ENCODE results near the gene KDM7A.
"Not testable (repeated sequence)": the region's sequence is repeated elsewhere in the genome, so short reads cannot be mapped to it uniquely, and the experiment has no call there.

Gene KDM7A

GRCh38 chr7:140156460-140157080, 20.2 kb downstream of the KDM7A start:
- no peak for DNase-seq (ENCODE audit: low read depth)

GRCh38 chr7:140155428-140155827, 21.4 kb downstream of the KDM7A start:
- no peak for DNase-seq (ENCODE audit: low read depth)

DNA sequence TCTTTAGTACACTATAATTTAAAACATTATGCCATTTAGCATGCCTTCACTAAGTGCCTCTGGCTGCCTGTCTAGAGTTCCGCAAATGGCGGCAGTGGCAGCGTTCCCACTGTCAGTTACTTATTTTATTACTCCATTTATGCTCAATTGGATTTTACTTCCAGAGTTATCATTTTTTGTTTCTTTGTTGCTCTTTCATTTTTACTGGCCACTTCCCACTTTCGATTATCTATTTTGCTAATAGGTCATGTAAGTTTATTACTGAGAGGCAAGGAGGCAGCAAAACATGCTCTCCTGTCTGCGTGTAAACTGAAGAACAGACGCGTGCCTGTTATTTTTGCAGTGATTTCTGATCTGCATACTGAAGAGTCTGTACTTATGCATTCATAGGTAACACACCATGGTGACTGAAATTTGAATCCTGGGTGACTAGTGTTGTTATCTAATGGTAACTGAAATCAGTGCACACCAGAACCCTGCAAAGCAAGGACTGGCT, 23.1 kb downstream of the KDM7A start:
- no peak for DNase-seq (ENCODE audit: low read depth)

GRCh38 chr7:140146574-140146973, 30.2 kb downstream of the KDM7A start:
- DNase-seq (ENCODE audit: low read depth) = no peak

DNA sequence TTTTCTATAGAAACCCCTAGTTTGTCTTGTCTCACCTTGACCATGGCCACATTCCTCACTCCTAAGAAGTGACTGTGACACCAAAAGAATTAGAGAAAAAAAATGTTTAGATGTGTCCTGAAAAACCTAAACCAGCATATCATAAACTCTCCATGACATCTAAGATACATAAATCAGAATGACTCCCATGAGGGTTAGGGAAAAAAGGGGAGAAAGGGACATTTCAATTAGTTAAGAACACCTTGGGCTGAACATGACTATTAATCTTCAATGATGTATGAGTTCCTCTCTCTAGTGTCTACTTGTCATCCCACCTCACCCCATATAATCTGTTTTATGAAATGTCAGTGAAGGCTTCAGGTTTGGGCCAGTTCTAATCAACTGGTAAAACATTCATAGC, 31.1 kb downstream of the KDM7A start:
- DNase-seq (ENCODE audit: low read depth) = no peak

DNA sequence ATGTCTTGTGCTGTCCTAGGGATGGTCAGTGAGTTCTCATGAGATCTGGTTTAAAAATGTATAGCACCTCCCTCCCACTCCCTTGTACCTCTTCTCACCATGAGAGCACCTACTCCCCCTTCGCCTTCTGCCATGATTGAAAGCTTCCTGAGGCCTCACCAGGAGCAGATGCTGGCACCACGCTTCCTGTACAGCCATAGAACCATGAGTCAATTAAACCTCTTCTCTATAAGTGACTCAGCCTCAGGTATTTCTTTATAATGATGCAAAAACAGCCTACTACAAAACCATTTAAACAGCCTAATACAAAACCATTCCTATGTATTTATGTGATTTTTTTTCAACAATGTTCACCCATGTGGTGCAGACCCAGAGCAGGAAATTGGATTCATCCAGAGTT, 32.0 kb downstream of the KDM7A start:
- no peak for DNase-seq (ENCODE audit: low read depth)

DNA sequence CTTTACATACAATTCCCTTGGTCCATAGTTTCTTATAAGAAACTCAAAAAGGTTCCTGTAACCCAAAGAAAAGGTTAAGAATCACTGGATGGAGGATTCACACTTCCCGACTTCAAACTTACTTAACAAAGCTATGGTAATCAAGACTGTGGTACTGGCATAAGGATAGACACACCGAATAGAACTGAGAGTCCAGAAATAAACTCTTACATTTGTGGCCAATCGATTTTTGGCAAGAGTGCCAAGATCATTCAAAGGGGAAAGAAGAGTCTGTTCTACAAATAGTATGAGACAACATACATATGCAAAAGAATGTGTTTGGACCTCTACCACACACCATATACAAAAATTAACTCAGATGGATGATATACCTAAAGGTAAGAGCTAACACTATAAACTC, 32.8 kb downstream of the KDM7A start:
- DNase-seq (ENCODE audit: low read depth) = no peak

DNA sequence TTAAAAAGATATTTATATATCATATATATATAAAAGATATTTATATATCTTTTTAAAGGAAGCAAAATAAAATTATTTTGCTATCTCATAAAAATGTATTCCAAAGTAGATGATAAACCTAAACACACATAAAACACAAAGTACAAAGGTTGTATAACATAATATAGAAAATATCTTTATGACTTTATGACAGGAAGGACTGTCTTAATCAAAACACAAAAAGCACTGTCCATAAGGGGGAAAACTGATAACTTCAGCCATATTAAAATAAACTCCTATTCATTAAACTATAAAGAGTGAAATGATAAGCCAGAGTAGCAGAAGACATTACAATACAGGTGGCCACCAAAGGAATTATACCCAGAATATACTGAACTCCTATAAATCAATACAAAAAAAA, 34.8 kb downstream of the KDM7A start:
- DNase-seq (ENCODE audit: low read depth) = no peak

DNA sequence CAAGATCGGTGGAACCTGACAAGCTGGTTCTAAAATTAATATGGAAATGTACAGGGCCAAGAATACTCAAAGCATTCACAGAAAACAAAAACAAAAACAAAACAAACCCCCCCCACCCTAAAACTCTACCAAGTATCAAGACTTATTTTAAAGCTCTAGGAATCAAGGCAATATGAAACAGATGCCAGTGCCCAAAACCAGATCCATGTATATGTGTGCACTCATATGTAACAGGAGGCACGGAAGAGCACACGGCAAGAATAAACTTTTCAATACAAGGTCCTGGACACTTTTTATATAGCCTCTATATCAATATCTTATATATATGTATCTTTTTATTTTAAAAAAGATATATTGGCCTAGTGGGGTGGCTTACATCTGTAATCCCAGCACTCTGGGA, 35.5 kb downstream of the KDM7A start:
- no peak for DNase-seq (ENCODE audit: low read depth)

DNA sequence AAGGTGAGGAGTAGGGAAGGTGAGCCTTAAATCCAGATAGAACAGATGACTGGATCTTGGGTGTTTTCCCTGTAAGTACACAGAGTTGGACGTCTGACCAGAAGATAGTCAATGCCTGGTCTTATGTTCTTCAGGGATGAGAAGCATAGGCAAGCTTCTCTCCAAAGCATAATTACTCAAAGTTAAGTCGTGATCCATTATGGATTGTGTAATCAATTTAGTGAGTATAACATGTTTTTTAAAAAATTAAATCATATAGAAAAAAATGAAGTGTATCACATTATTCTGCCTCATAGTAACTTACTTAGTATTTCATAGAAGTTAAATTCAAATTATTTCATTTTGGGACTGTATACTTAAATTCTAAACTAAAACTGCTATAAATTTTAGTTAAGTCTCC, 39.7 kb downstream of the KDM7A start:
- no peak for DNase-seq (ENCODE audit: low read depth)

GRCh38 chr7:140136073-140136472, 40.7 kb downstream of the KDM7A start:
- no peak for DNase-seq (ENCODE audit: low read depth)

GRCh38 chr7:140134039-140134438, 42.7 kb downstream of the KDM7A start:
- DNase-seq (ENCODE audit: low read depth) = no peak

GRCh38 chr7:140127360-140128127, 49.2 kb downstream of the KDM7A start:
- no peak for DNase-seq (ENCODE audit: low read depth)

GRCh38 chr7:140126435-140127034, 50.2 kb downstream of the KDM7A start:
- no peak for DNase-seq (ENCODE audit: low read depth)

DNA sequence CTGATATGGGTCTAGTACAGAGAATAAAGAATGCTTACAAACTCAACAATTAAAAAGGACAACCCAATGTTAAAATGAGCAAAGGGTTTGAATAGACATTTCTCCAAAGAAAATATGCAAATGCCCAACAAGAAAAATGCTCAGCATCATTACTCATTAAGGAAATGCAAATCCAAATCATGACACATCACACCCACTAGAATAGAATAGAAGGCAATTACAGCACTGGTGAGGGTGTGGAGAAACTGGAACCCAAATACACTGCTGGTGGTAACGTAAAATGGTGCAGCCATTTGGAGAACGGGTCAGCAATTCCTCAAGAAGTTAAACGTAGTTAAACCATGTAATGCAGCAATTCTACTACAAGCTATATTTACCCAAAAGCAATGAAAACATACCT, 53.8 kb downstream of the KDM7A start:
- DNase-seq (ENCODE audit: low read depth) = no peak

DNA sequence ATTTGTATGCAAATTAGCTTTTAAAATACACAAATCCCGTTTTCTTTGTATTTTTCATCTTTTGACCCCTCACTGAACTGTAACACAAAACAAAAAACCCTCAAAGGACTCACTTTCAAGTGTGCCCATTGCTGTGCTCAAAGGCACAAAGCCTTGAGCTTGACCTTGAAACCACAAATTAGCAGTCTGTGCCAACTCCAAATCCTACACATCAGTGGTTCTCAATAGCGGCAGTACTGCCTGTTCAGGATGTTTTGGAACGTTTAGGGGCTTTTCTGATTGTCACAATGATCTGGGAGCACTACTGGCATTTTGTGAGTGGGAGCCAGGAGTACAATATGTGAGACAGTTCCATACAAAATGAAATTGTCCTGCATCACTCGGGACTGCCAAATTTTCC, 55.5 kb downstream of the KDM7A start:
- DNase-seq (ENCODE audit: low read depth) = no peak

DNA sequence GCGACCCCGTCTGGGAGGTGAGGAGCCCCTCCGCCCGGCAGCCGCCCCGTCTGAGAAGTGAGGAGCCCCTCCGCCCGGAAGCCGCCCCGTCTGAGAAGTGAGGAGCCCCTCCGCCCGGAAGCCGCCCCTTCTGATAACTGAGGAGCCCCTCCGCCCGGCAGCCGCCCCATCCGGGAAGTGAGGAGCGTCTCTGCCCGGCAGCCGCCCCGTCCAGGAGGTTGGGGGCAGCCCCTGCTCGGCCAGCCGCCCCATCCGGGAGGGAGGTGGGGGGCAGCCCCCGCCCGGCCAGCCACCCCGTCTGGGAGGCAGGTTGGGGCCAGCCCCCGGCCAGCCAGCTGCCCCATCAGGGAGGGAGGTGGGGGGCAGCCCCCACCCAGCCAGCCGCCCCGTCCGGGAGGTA, 62.0 kb downstream of the KDM7A start:
- not testable (repeated sequence) for DNase-seq (ENCODE audit: low read depth)

GRCh38 chr7:140108777-140109176, 68.0 kb downstream of the KDM7A start:
- not testable (repeated sequence) for DNase-seq (ENCODE audit: low read depth)

- DNase-seq (ENCODE audit: low read depth) = no peak
Measured at GRCh38 chr7:140096459-140096858, 80.3 kb downstream of the KDM7A start.

DNA sequence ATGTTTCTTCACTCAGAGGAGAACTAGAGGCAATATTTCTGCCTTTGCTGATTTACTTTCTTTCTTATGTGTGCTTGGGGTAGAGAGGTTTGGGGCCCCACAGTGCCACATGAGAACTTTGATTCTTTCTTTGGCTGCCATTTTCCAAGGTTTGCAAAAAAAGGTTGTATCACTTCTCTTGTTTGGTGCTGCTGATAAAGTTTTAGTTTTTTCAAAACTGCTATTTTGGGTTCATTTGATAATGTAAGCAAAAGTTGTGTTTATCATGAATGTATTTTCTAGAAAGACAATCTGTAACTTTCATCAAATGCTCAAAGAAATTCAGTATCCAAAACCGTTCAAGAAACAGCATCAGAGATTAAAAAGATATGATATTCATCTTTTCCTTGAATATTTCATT, 83.4 kb downstream of the KDM7A start:
- no peak for DNase-seq (ENCODE audit: low read depth)

DNA sequence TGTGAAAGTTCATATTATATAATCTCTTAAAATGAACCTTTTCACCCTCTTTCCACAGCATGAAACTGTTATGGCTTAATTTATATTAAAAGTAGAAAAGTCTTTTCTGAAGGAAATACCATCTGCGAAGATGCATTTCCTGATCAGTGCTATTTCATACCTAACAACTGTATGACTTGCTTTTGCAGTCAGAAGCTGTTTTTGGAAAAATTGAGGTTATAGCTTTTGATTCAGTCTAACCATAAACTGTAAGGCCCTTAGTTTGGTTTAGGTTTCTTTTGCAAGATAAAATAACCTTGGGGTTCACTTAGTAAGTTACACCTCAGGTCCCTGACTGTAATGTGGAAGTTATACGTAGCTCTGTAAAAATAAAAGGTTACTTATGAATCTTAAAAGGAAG, 91.3 kb downstream of the KDM7A start:
- DNase-seq (ENCODE audit: low read depth) = no peak

DNA sequence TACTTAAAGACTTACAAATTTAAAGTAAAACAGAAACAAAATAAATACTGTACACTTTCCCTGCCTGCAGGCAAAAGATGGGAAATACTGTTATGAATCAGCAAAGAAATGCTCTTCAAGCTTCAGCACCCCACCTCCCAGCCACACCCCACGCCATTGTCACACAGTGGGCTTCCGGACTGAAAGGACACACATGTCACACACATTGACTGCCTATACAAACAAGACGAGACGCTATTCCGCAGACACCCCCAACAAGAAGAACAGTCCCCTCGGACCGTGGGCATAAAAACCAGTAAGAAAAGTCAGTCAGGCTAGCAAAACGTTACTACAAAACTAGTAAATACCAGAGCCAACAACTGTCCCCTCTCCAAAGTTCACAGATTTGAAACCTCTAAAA, 91.8 kb downstream of the KDM7A start:
- no peak for DNase-seq (ENCODE audit: low read depth)

- DNase-seq (ENCODE audit: low read depth) = no peak
Measured at GRCh38 chr7:140084142-140084655, 92.6 kb downstream of the KDM7A start.
